Activated naive CD8-positive, alpha-beta T cell treated with anti-CD3 and anti-CD28 coated beads, Interleukin-2, amount 50 U/mL, for 16 hours (primary cell): Measurements from ENCODE around the gene PPM1E.
"Not testable (repeated sequence)": the region's sequence is repeated elsewhere in the genome, so short reads cannot be mapped to it uniquely, and the experiment has no call there.

ENCODE experiments used
- DNase-seq: peaks from one replicate; pipeline ENCODE4 v3.0.0-alpha.2; 2020; ENCODE audit warnings: low read depth, low spot score

Gene PPM1E

GRCh38 chr17:58947411-58947810, 191.8 kb downstream of the PPM1E start:
- DNase-seq, result no peak

- DNase-seq, result no peak
Measured at GRCh38 chr17:58947824-58948223, 192.2 kb downstream of the PPM1E start.

- not testable (repeated sequence) for DNase-seq
Measured at GRCh38 chr17:58954358-58954757, 198.7 kb downstream of the PPM1E start.

DNA sequence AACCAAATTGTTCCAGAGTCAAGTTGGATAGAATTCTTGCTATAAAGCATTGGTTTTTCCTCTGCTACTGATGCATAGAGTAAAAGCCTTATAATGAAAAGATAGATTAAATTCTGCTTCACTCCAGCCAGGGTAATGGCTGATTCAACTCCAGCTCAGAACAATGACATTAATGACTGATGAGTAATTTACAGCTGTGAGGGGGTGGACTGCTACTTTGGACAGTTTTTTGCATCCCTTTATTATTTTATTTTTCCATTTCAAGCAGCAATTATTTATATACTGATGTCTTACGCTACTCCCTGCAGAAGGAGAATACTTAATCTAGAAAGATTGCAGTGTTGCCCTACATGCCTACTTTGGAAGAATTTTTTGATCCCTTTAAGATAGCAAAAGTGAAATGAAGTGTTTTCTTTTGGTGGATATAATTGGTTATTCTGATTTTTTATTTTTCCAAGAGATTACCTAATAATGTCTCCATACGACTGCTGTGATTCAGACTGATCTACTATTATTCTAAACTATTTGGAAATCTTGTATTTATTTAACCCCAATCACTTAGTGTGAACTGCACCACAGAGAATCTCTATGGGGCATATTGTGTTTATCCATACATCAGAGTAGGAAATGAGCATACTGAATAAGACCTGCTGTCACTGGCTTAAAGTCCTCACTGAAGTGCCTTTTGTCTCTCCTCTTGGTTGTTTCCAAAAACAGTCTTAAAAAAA, 201.5 kb downstream of the PPM1E start:
- no peak for DNase-seq

GRCh38 chr17:58957725-58958073, 202.0 kb downstream of the PPM1E start:
- DNase-seq, result not testable (repeated sequence)

DNA sequence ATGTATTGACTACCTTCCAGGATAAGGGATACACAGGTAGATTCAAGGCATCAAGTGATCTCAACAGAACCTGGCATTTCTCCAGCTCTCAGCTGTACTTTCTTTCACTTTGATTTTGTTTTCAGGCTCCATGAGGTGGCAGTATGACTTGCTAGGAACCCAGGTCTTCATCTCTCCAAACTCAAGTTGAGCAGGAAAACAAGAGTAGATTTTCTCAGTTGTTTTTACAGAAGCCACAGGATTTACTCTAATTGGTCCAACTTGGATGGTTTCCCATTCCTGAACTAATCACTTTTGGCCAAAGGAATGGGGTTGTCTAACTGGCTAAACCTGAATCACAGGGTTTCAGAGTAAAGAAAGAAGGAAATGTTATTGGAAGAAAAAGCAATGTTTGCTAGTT, 204.4 kb downstream of the PPM1E start:
- no peak for DNase-seq

GRCh38 chr17:58965221-58965620, 209.6 kb downstream of the PPM1E start:
- DNase-seq, result no peak

GRCh38 chr17:58966208-58966607, 210.6 kb downstream of the PPM1E start:
- no peak for DNase-seq

- no peak for DNase-seq
Measured at GRCh38 chr17:58968426-58969061, 212.9 kb downstream of the PPM1E start.

- no peak for DNase-seq
Measured at GRCh38 chr17:58969156-58969555, 213.5 kb downstream of the PPM1E start.

DNA sequence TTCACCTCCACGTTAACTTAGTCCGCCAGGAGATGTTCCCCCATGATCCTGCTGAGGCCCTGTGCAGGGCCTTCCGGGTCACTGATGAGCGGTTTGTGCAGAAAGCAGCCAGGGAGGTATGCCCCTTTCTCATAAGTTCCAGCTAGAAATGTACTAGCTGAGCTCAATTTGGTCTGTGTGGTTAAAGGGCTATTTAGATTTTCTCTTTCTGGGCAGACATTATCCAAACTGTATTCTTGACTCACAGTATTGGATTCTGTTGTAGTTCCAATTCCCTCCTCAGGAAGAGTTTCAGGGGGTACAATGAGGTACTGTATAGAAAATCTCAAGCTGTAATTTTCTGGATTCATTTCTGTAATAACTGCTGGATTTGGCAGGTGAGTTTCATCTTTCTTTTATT, 214.0 kb downstream of the PPM1E start:
- DNase-seq, result no peak

DNA sequence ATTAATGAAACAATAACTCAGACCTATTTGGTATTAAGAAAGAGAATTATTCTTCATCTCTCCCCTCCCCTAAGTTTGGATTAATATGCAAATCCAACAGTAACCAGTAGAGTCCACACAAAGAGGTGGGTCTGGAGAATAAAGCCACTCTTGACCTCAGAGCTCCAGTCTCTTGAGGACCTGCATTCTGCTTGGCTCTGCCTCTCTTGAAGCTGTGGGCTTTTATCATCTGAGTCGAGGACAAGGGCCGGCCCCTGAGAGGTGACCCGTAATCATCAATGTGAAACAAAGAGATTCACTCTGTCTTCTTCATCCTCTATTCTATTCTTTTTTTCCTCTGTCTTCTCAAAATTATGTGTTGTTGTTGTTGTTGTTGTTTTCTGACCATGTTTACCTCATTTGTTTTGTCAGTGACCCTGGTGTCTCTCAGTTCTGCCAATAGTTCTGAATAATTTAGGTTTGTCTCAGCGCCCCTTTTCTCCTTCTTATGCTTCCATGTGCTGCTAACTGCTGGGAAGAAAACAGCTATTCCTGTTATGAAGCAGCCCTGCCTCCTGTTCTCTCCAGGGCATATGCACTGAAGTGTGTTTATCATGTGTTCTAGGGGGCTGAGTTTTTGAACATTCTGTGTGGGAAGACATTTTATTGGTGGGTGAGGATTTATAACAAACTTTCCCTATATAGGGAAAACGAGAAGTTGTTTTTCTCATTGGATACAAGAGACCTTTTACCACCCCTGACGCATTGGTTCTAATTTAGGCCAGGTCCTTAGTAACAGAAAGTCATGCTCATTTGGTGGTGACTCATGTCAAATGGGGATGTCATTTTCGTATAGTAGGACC, 215.2 kb downstream of the PPM1E start:
- no peak for DNase-seq

DNA sequence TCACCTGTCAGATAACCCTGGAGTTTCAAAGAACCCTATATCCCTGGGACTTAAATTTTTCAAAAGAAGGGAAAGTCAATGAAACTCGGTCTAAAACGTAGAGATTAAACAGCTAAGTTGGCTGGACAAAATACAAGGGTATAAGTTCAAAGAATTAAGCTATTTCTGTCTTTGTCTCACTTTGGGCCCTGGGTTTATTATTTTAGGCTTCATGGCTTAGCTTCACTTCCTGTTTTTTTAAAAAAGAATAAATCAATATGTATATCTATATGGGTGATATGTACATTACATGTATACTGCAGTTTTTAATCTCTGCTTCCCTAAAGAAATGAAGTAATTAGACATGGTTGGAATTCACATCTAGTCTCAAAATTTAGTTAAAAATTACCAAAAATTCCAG, 218.7 kb downstream of the PPM1E start:
- no peak for DNase-seq

- DNase-seq, result no peak
Measured at GRCh38 chr17:58976541-58976940, 220.9 kb downstream of the PPM1E start.

GRCh38 chr17:58980706-58981481, 225.2 kb downstream of the PPM1E start:
- no peak for DNase-seq

DNA sequence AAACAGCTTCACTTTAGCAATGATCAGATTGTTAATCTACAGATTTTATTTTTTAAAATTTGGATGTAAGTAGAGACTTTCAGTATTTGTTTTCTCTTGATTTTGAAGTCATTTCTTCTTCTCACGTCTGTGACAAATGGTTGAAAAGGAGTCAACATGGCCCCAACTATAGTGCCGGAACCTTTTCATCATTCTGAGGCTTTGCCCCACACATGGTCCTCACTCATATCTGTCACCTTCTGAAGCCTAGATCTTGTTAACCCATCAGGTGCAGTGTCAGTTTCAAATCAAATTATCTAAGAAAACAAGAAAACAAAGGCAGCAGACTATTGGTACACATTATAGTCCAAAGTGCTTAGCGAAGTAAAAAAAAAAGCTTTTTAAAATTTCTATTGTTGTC, 227.0 kb downstream of the PPM1E start:
- DNase-seq, result no peak

DNA sequence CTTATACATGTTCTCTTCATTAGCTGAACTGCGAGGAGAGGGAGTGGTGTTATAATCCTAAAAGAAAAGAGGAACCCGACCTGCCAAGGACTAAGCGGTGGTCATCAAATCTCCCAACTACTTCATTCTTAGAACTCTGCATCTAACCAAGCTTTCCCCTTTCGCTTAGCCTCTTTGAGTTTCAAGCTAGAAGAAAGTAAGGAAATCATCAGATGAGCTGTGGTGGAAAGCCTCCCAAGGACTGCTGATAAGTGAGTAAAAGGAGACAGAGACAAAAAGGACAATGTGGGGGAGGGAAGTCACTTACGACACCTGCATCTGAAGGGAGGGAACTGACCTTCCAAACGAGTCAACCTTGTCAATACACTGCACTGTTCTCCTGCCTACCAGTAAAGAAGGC, 229.7 kb downstream of the PPM1E start:
- no peak for DNase-seq

- no peak for DNase-seq
Measured at GRCh38 chr17:58985971-58986370, 230.3 kb downstream of the PPM1E start.

GRCh38 chr17:58989629-58990028, 234.0 kb downstream of the PPM1E start:
- DNase-seq, result no peak

DNA sequence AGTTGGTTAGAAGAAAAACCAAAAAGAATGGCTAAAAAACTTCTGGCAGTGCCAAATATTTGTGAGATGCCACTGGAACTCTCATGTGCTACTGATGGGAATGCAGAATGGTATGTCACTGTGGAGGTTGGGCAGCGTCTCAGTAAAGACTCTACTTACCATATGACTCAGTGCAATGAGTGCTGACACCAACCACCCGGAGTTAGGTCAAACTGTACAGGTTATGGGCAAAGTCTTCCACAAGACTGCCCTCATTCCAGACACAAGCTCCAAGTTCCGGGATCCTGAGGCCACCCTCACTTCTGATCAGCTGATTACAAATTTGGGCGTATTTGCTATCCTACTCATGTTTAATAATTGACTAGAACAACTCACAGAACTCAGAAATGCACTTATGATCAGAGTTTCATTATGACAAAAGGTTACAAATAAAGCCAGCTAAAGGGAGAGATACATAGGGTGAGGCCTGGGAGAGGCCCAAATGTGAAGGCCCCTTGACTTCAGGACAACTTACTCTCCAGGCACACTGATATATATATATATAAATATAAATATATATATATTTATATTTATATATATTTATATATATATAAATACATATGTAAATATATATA, 236.2 kb downstream of the PPM1E start:
- no peak for DNase-seq

GRCh38 chr17:58993311-58993710, 237.7 kb downstream of the PPM1E start:
- DNase-seq, result no peak
